ENCODE data around the gene PEX10. TPM values are rescaled to one million over a fixed set of nuclear protein-coding genes. Genes with fewer than 3 reads are reported as not detected.
A peak's percentile ranks its signal among the peaks of the same experiment; 100 is the strongest.

PEX10 gene
- total and polyA plus RNA-seq, 5 donors from 2014 or later = 6.3 to 9.7 (median 7.9) TPM

- no peaks in the 10 kb centered on the region for H3K27me3 ChIP-seq (ENCODE audit: control insufficient read depth, insufficient read depth, low read length)
- H3K9me3 ChIP-seq (ENCODE audit: control insufficient read depth in 2 of 2, low read length in 2 of 2) = no peaks in the 10 kb centered on the region
- H3K27ac Mint-ChIP-seq = peak overlapping the region in 2 of 3 donors; percentile 14 to 42
- H3K4me3 Mint-ChIP-seq = peak overlapping the region in 1 of 4 donors; percentile 44
- no peaks in the 10 kb centered on the region for H3K27me3 Mint-ChIP-seq
- H3K27ac ChIP-seq (ENCODE audit: insufficient read depth, low read length, poor library complexity, severe bottlenecking) = no peak overlapping the region
- H3K9me3 Mint-ChIP-seq = no peaks in the 10 kb centered on the region
- H3K4me1 ChIP-seq (ENCODE audit: control insufficient read depth, insufficient read depth, low read length, poor library complexity, severe bottlenecking) = no peaks in the 10 kb centered on the region
- peaks cover 0 to 28% (median 8%) of the 10 kb centered on the region in 4 donors for H3K4me1 Mint-ChIP-seq
- ATAC-seq (ENCODE audit: low read depth in 2 of 2) (no peak), DNase-seq (no peak)
- peaks cover 86% of the 10 kb centered on the region for H3K36me3 ChIP-seq (ENCODE audit: control insufficient read depth, insufficient read depth, low read length)
- H3K36me3 Mint-ChIP-seq = peaks cover 28% of the 10 kb centered on the region
- H3K4me3 ChIP-seq (ENCODE audit: low read depth, low read length) = no peak overlapping the region
These were observed 11.3 kb downstream of the PEX10 start for GRCh38 chr1:2400950-2401649.

DNA sequence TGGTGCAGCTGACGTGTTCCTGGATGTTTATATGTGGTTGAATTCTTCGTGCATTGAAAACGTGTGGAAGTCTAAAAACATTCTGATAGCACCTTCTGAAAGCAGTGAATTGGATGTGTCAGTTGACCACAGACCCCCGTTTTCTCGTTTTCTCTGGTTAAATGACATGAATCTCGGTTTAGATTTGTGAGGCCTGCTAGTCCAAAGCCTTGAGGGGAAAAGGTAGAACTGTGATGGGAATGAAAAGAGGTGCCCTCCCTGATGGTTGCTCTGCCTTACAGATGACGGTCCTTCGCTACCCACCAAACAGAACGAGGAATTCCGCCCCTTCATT, 11.8 kb downstream of the PEX10 start:
- H3K27ac ChIP-seq (ENCODE audit: insufficient read depth, low read length, poor library complexity, severe bottlenecking) = no peak overlapping the region
- no peak for ATAC-seq (ENCODE audit: low read depth in 2 of 2)
- H3K36me3 Mint-ChIP-seq = peaks cover 28% of the 10 kb centered on the region

GRCh38 chr1:2399890-2400575, 12.3 kb downstream of the PEX10 start:
- DNase-seq (no peak), ATAC-seq (ENCODE audit: low read depth in 2 of 2) (no peak)
- Mint-ChIP-seq H3K9me3 (no peaks in the 10 kb centered on the region), H3K4me3 (no peak overlapping the region), H3K4me1 (peaks cover 0 to 32% (median 8%) of the 10 kb centered on the region in 4 donors), H3K27ac (peak overlapping the region in 1 of 3 donors; percentile 38), H3K36me3 (peaks cover 28% of the 10 kb centered on the region), H3K27me3 (no peaks in the 10 kb centered on the region)
- no peaks in the 10 kb centered on the region for H3K27me3 ChIP-seq (ENCODE audit: control insufficient read depth, insufficient read depth, low read length)
- no peaks in the 10 kb centered on the region for H3K4me1 ChIP-seq (ENCODE audit: control insufficient read depth, insufficient read depth, low read length, poor library complexity, severe bottlenecking)
- H3K27ac ChIP-seq (ENCODE audit: insufficient read depth, low read length, poor library complexity, severe bottlenecking) = no peak overlapping the region
- H3K9me3 ChIP-seq (ENCODE audit: control insufficient read depth in 2 of 2, low read length in 2 of 2) = no peaks in the 10 kb centered on the region
- H3K4me3 ChIP-seq (ENCODE audit: low read depth, low read length) = no peak overlapping the region
- peaks cover 88% of the 10 kb centered on the region for H3K36me3 ChIP-seq (ENCODE audit: control insufficient read depth, insufficient read depth, low read length)

More for the DNA sequence above, 11.8 kb downstream of the PEX10 start:
- no peaks in the 10 kb centered on the region for H3K4me1 ChIP-seq (ENCODE audit: control insufficient read depth, insufficient read depth, low read length, poor library complexity, severe bottlenecking)
- no peak overlapping the region for H3K4me3 Mint-ChIP-seq
- H3K9me3 ChIP-seq (ENCODE audit: control insufficient read depth in 2 of 2, low read length in 2 of 2) = no peaks in the 10 kb centered on the region
- peak overlapping the region in 2 of 3 donors; percentile 38 to 42 for H3K27ac Mint-ChIP-seq
- DNase-seq = no peak
- H3K4me3 ChIP-seq (ENCODE audit: low read depth, low read length) = no peak overlapping the region
- peaks cover 89% of the 10 kb centered on the region for H3K36me3 ChIP-seq (ENCODE audit: control insufficient read depth, insufficient read depth, low read length)
- peaks cover 0 to 29% (median 8%) of the 10 kb centered on the region in 4 donors for H3K4me1 Mint-ChIP-seq
- no peaks in the 10 kb centered on the region for H3K27me3 ChIP-seq (ENCODE audit: control insufficient read depth, insufficient read depth, low read length)
- H3K9me3 Mint-ChIP-seq = no peaks in the 10 kb centered on the region
- no peaks in the 10 kb centered on the region for H3K27me3 Mint-ChIP-seq

DNA sequence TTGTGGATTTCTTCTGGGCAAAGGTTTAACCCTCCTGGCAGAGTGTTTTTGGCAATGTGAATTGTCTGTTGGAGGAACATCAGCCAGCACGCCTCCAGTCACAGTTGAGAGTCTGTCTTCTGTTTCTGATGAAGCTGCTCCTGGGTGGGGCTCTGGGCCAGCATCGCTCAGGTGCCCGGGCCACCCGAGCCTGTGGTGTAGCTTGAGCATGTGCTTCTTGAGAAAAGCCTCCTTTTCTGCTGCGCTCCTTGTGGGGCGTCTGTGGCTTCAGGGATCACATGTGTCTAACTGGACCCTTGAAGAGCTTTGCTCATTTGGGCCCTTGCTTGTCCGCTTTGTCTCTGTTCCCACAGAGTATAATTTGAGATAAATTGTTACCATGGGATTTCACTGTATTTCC, 13.5 kb downstream of the PEX10 start:
- Histone ChIP-seq H3K9me3 (ENCODE audit: control insufficient read depth in 2 of 2, low read length in 2 of 2) (no peaks in the 10 kb centered on the region), H3K27me3 (ENCODE audit: control insufficient read depth, insufficient read depth, low read length) (no peaks in the 10 kb centered on the region), H3K36me3 (ENCODE audit: control insufficient read depth, insufficient read depth, low read length) (peaks cover 86% of the 10 kb centered on the region), H3K4me3 (ENCODE audit: low read depth, low read length) (no peak overlapping the region), H3K27ac (ENCODE audit: insufficient read depth, low read length, poor library complexity, severe bottlenecking) (no peak overlapping the region), H3K4me1 (ENCODE audit: control insufficient read depth, insufficient read depth, low read length, poor library complexity, severe bottlenecking) (peaks cover 9% of the 10 kb centered on the region)
- Mint-ChIP-seq H3K27ac (peak overlapping the region in 2 of 3 donors; percentile 39 to 91), H3K4me3 (no peak overlapping the region), H3K9me3 (no peaks in the 10 kb centered on the region), H3K4me1 (peaks cover 0 to 42% (median 17%) of the 10 kb centered on the region in 4 donors), H3K27me3 (no peaks in the 10 kb centered on the region), H3K36me3 (peaks cover 28% of the 10 kb centered on the region)
- DNase-seq (no peak), ATAC-seq (ENCODE audit: low read depth in 2 of 2) (no peak)

GRCh38 chr1:2397007-2397679, 15.2 kb downstream of the PEX10 start:
- Mint-ChIP-seq H3K27me3 (no peaks in the 10 kb centered on the region), H3K27ac (no peak overlapping the region), H3K4me3 (peak overlapping the region in 2 of 4 donors; percentile 41 to 56), H3K9me3 (no peaks in the 10 kb centered on the region), H3K4me1 (peaks cover 0 to 59% (median 33%) of the 10 kb centered on the region in 4 donors), H3K36me3 (peaks cover 26% of the 10 kb centered on the region)
- Histone ChIP-seq H3K4me1 (ENCODE audit: control insufficient read depth, insufficient read depth, low read length, poor library complexity, severe bottlenecking) (peaks cover 23% of the 10 kb centered on the region), H3K27me3 (ENCODE audit: control insufficient read depth, insufficient read depth, low read length) (no peaks in the 10 kb centered on the region), H3K9me3 (ENCODE audit: control insufficient read depth in 2 of 2, low read length in 2 of 2) (no peaks in the 10 kb centered on the region), H3K4me3 (ENCODE audit: low read depth, low read length) (no peak overlapping the region), H3K36me3 (ENCODE audit: control insufficient read depth, insufficient read depth, low read length) (peaks cover 72% of the 10 kb centered on the region), H3K27ac (ENCODE audit: insufficient read depth, low read length, poor library complexity, severe bottlenecking) (no peak overlapping the region)
- no peak for DNase-seq
- ATAC-seq (ENCODE audit: low read depth in 2 of 2) = no peak

DNA sequence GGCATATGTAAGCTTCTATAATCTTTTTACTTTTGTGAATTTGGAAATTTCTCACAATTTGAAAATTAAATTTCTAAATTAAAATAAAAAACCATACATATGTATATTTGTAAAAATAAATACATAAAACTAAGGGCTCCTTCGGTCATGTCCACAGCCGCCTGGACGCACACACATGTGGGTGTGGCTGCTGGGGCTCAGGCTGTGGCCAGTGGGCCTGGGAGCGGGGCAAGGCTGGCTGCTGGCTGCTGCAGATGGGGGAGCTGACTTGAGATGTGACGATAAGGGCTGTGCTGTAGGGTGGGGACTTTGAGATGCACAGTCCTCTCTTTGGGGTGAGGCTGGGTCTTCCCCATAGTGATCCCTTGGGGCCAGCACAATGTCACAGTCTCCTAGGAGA, 15.9 kb downstream of the PEX10 start:
- DNase-seq = no peak
- H3K4me3 Mint-ChIP-seq = peak overlapping the region in 1 of 4 donors; percentile 56
- Histone ChIP-seq H3K4me3 (ENCODE audit: low read depth, low read length) (no peak overlapping the region), H3K36me3 (ENCODE audit: control insufficient read depth, insufficient read depth, low read length) (peaks cover 65% of the 10 kb centered on the region), H3K4me1 (ENCODE audit: control insufficient read depth, insufficient read depth, low read length, poor library complexity, severe bottlenecking) (peaks cover 25% of the 10 kb centered on the region), H3K27me3 (ENCODE audit: control insufficient read depth, insufficient read depth, low read length) (no peaks in the 10 kb centered on the region), H3K9me3 (ENCODE audit: control insufficient read depth in 2 of 2, low read length in 2 of 2) (no peaks in the 10 kb centered on the region), H3K27ac (ENCODE audit: insufficient read depth, low read length, poor library complexity, severe bottlenecking) (no peak overlapping the region)
- H3K36me3 Mint-ChIP-seq = peaks cover 21% of the 10 kb centered on the region
- H3K27ac Mint-ChIP-seq = peak overlapping the region in 1 of 3 donors; percentile 56
- ATAC-seq (ENCODE audit: low read depth in 2 of 2) = no peak
- peaks cover 0 to 53% (median 33%) of the 10 kb centered on the region in 4 donors for H3K4me1 Mint-ChIP-seq
- no peaks in the 10 kb centered on the region for H3K9me3 Mint-ChIP-seq
- H3K27me3 Mint-ChIP-seq = no peaks in the 10 kb centered on the region

DNA sequence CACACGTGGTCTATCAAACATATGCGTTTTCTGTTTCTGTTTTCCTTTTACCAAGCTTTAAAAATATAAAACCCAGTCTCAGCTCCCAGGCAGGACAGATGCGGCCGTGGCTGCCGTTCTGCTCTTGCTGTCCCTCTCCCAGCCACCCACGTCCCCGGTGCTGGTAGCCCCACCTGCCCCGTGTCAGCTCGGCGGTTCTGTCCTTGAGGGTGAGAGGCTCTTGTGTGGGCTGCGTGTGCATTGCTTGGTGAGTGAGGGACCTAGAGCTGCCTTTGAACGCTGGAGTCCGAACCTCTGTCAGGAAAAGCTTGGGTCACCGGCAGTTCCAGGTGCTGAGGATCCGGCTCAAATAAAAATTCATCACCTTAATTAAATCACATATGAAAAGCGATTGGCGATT, 16.3 kb downstream of the PEX10 start:
- no peaks in the 10 kb centered on the region for H3K9me3 Mint-ChIP-seq
- peaks cover 21% of the 10 kb centered on the region for H3K36me3 Mint-ChIP-seq
- Histone ChIP-seq H3K27ac (ENCODE audit: insufficient read depth, low read length, poor library complexity, severe bottlenecking) (no peak overlapping the region), H3K4me3 (ENCODE audit: low read depth, low read length) (no peak overlapping the region), H3K4me1 (ENCODE audit: control insufficient read depth, insufficient read depth, low read length, poor library complexity, severe bottlenecking) (peaks cover 25% of the 10 kb centered on the region), H3K36me3 (ENCODE audit: control insufficient read depth, insufficient read depth, low read length) (peaks cover 63% of the 10 kb centered on the region), H3K27me3 (ENCODE audit: control insufficient read depth, insufficient read depth, low read length) (no peaks in the 10 kb centered on the region), H3K9me3 (ENCODE audit: control insufficient read depth in 2 of 2, low read length in 2 of 2) (no peaks in the 10 kb centered on the region)
- DNase-seq (no peak), ATAC-seq (ENCODE audit: low read depth in 2 of 2) (no peak)
- no peaks in the 10 kb centered on the region for H3K27me3 Mint-ChIP-seq
- peaks cover 0 to 51% (median 33%) of the 10 kb centered on the region in 4 donors for H3K4me1 Mint-ChIP-seq
- H3K27ac Mint-ChIP-seq = no peak overlapping the region
- H3K4me3 Mint-ChIP-seq = no peak overlapping the region

Data from CD4-positive, CD25-positive, alpha-beta regulatory T cell (primary cell).